SK-N-SH (cell line): ENCODE results near the gene ATPAF2. TPM values are rescaled to one million over a fixed set of nuclear protein-coding genes. Genes with fewer than 3 reads are reported as not detected.
A peak's percentile ranks its signal among the peaks of the same experiment; 100 is the strongest.

Experiments used
- CTCF ChIA-PET: fragments of 300-600, 350-600 bp; formaldehyde crosslinking; extraction: SDS; loops from one replicate; lab custom pipeline; 2021; lab: Yijun Ruan, JAX
- POLR2A ChIA-PET: fragments of 350-600 bp; sonication (Branson Sonifier 250); formaldehyde crosslinking; extraction: SDS; loops from one replicate; lab custom pipeline; 2020; ENCODE audit warnings: antibody characterized with exemption, inconsistent platforms; lab: Yijun Ruan, JAX
- DNase-seq: peaks from one replicate; pipeline ENCODE4 v3.0.0; 2012
- H2AFZ ChIP-seq: fragments of 200-600 bp; sonication (generic); 2 replicates; pipeline ENCODE4 v1.8.1; 2016; ENCODE audit warnings: antibody characterized with exemption, mild to moderate bottlenecking, low read depth
- H3F3A ChIP-seq: fragments of 200-600 bp; sonication (generic); replicated peaks from 2 replicates; pipeline ENCODE3; 2016; ENCODE audit warnings: antibody characterized with exemption, mild to moderate bottlenecking; ENCODE audit not compliant: insufficient read depth
- H3K27ac ChIP-seq, 2 experiments: fragments of 200-500 bp in 1 of 2; fragments of 200-600 bp in 1 of 2; sonication (Bioruptor generic) in 1 of 2; sonication (generic), shearing (Covaris generic) in 1 of 2; 2 replicates each; pipeline versions ENCODE4 v1.5.1 to v1.6.1; 2014 to 2016; ENCODE audit warnings: low read depth in 2 of 2, inconsistent platforms in 1 of 2, low read length in 1 of 2, mild to moderate bottlenecking in 1 of 2, mixed read lengths in 1 of 2
- H3K27me3 ChIP-seq: fragments of 200-600 bp; sonication (generic), shearing (Covaris generic); 2 replicates; pipeline ENCODE4 v1.6.1; 2016; ENCODE audit warnings: mixed run types; ENCODE audit not compliant: insufficient read depth
- H3K36me3 ChIP-seq, 2 experiments: fragments of 200-500 bp in 1 of 2; fragments of 200-600 bp in 1 of 2; sonication (Bioruptor generic) in 1 of 2; sonication (generic) in 1 of 2; replicated peaks in 1 of 2; 2 replicates each; pipeline versions ENCODE3 to v1.5.1; 2014 to 2016; ENCODE audit warnings: low read length in 1 of 2, mild to moderate bottlenecking in 1 of 2; ENCODE audit not compliant: insufficient read depth in 2 of 2, control insufficient read depth in 1 of 2
- H3K4me1 ChIP-seq, 2 experiments: fragments of 200-500 bp in 1 of 2; fragments of 200-600 bp in 1 of 2; sonication (Bioruptor generic) in 1 of 2; sonication (generic), shearing (Covaris generic) in 1 of 2; 2 replicates each; pipeline versions ENCODE4 v1.5.1 to v1.6.1; 2014 to 2016; ENCODE audit warnings: low read depth in 1 of 2, low read length in 1 of 2, mixed run types in 1 of 2; ENCODE audit not compliant: insufficient read depth in 2 of 2, control insufficient read depth in 1 of 2
- H3K4me2 ChIP-seq: fragments of 200-600 bp; sonication (generic), shearing (Covaris generic); 2 replicates; pipeline ENCODE4 v1.6.1; 2017; ENCODE audit warnings: mixed run types
- H3K4me3 ChIP-seq, 2 experiments: fragments of 200-500 bp in 1 of 2; fragments of 200-600 bp in 1 of 2; sonication (Bioruptor generic) in 1 of 2; sonication (generic), shearing (Covaris generic) in 1 of 2; 2 replicates each; pipeline versions ENCODE4 v1.5.1 to v1.8.1; 2014 to 2016; ENCODE audit warnings: low read depth in 2 of 2, inconsistent platforms in 1 of 2, low read length in 1 of 2, mild to moderate bottlenecking in 1 of 2, mixed read lengths in 1 of 2, moderate library complexity in 1 of 2
- H3K79me2 ChIP-seq: fragments of 200-600 bp; sonication (generic); 2 replicates; pipeline ENCODE4 v1.8.1; 2017; ENCODE audit warnings: mild to moderate bottlenecking; ENCODE audit not compliant: insufficient read depth
- H3K9ac ChIP-seq: fragments of 200-600 bp; sonication (generic); 2 replicates; pipeline ENCODE4 v1.6.1; 2017; ENCODE audit warnings: mixed run types
- H3K9me2 ChIP-seq: fragments of 200-600 bp; sonication (generic); 2 replicates; pipeline ENCODE4 v1.6.1; 2017; ENCODE audit warnings: mixed run types
- H3K9me3 ChIP-seq: fragments of 200-600 bp; sonication (generic); 2 replicates; pipeline ENCODE4 v1.6.1; 2017; ENCODE audit warnings: mixed run types, mild to moderate bottlenecking, moderate library complexity
- H4K20me1 ChIP-seq: fragments of 200-600 bp; sonication (generic); 2 replicates; pipeline ENCODE4 v1.6.1; 2017; ENCODE audit warnings: mild to moderate bottlenecking, mixed run types; ENCODE audit not compliant: insufficient read depth
- FOXJ3 ChIP-seq: sonication (generic); formaldehyde crosslinking; IDR thresholded peaks from 2 replicates; pipeline ENCODE4 v1.5.1; 2020; ENCODE audit warnings: mild to moderate bottlenecking, missing genetic modification reagents
- GABPA ChIP-seq: IDR thresholded peaks from 2 replicates; pipeline ENCODE4 v1.4.0; 2012; ENCODE audit warnings: low read depth, mild to moderate bottlenecking
- GATA2 ChIP-seq: sonication (generic); formaldehyde crosslinking; IDR thresholded peaks from 2 replicates; pipeline ENCODE4 v1.5.0; 2020; ENCODE audit warnings: mild to moderate bottlenecking, missing genetic modification reagents
- MXI1 ChIP-seq: IDR thresholded peaks from 2 replicates; pipeline ENCODE4 v1.6.1; 2012; ENCODE audit warnings: mild to moderate bottlenecking, low read depth, low read length, improper control_type of control experiment
- PBX3 ChIP-seq: IDR thresholded peaks from 2 replicates; pipeline ENCODE4; 2012
- RXRA ChIP-seq: IDR thresholded peaks from 2 replicates; pipeline ENCODE4 v1.4.0; 2012; ENCODE audit warnings: low read depth, mild to moderate bottlenecking, borderline replicate concordance
- SIN3A ChIP-seq: IDR thresholded peaks from 2 replicates; pipeline ENCODE4 v1.6.1; 2012; ENCODE audit warnings: low read depth, mild to moderate bottlenecking, low read length, moderate library complexity, borderline replicate concordance
- SMC3 ChIP-seq: IDR thresholded peaks from 2 replicates; pipeline ENCODE4 v1.6.1; 2012; ENCODE audit warnings: low read depth, low read length, improper control_type of control experiment
- USF1 ChIP-seq: IDR thresholded peaks from 2 replicates; pipeline ENCODE4 v1.4.0; 2012; ENCODE audit warnings: low read depth, borderline replicate concordance
- WGBS: methylation state at CpG from one replicate; pipeline ENCODE4 v1.1.6; 2017; ENCODE audit warnings: low lambda C conversion rate; 5-methylcytosine and 5-hydroxymethylcytosine counted together
- polyA plus RNA-seq, 3 experiments: library from polyadenylated mRNA; depleted of rRNA; stranded (reverse); fragments of >200 nt; gene quantifications; 2 replicates each; pipeline ENCODE4 v1.2.3, GENCODE V29; 2012

Gene ATPAF2
- polyA plus RNA-seq, 1 of the 3 experiments (the other 2 are of a cell fraction): 20.8 TPM

DNA sequence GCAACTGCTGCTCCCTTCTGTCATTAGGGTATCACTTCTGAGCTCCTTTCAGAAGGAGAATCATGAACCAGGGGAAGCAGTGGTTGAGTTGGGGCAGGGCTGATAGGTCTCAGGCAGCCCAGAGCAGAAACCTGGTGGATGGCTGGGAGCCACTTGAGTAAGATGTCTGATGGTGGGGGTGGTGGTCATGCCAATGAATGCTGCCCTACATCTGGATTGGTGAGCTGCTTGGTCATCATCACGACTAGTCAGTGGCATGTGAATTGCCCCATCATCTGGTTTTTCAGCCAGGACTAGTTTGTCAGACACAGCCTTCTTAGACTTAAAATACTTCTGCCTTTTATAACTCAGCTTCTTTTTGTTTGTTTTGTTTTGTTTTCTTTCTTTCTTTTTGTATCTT, 2.8 kb upstream of the ATPAF2 start:
- Histone ChIP-seq H3K4me3 (0 out of 4 replicates have a peak overlapping the region, but pooled peaks of 1 of the 2 experiments have one; percentile 2), H3K4me2 (peak overlapping the region; percentile 94), H3K36me3 (peaks cover 0 to 2% of the 10 kb centered on the region in 2 experiments), H3K9me2 (no peaks in the 10 kb centered on the region), H3K27me3 (no peaks in the 10 kb centered on the region), H3K9ac (no peak overlapping the region), H2AFZ (no peak overlapping the region)
- CTCF ChIA-PET: interaction anchor here (1.1 kb wide), 1 partner anchor 123 kb away, joined by 3 read pairs; no protein-coding TSS in a partner anchor
- WGBS: 29% methylated on average over 1 of the region's 1 CpG
- TF ChIP-seq PBX3: no peak
- TF ChIP-seq SIN3A: no peak
- no peak for TF ChIP-seq GABPA
- no peak for TF ChIP-seq MXI1
- TF ChIP-seq RXRA: no peak
- TF ChIP-seq, all 33 proteins: peak for 0
- H3F3A ChIP-seq: no peaks in the 10 kb centered on the region
- POLR2A ChIA-PET: no interaction called here
- peaks cover 5% of the 10 kb centered on the region; the same call in 1 of the 2 replicates for H4K20me1 ChIP-seq
- no peaks in the 10 kb centered on the region for H3K9me3 ChIP-seq
- DNase-seq: no peak
- no peak overlapping the region for H3K27ac ChIP-seq
- peaks cover 0 to 27% of the 10 kb centered on the region in 2 experiments; a peak in 2 of 4 replicates for H3K4me1 ChIP-seq
- H3K79me2 ChIP-seq: peaks cover 53% of the 10 kb centered on the region

DNA sequence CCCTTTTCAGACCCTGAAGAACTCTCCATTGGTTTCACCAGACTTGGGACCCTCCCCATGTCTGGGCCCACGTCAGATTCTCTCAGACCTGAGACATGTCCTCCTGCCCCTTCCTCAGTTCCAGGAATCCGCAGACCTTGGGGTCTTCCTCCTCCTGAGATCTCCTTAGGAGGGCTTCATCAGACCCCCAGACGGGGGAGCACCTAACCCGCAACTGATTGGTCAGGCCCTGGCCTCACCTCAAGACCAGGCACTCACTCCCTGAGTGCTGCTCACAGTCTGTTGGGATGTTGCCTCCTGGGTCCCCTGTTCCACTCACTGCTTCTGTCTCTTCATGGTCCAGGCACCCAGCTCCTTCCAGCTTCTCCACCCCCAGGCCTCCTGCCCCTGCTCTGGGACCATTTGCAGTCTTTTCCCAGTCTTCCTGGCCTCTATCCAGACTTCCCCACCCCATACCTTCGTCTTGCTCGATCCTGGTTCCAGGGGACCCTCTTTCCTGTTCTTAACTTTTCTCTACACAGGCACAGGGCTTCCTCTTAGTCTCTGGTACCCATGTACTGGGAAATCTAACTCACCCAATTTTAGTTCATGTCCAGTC, 1.4 kb upstream of the ATPAF2 start:
- Histone ChIP-seq H3F3A (peaks cover 1% of the 10 kb centered on the region), H3K27ac (peak overlapping the region in 1 of 2 experiments; percentile 36; a peak in 1 of 4 replicates), H3K4me2 (peak overlapping the region; percentile 94), H3K27me3 (no peaks in the 10 kb centered on the region), H3K9ac (peak overlapping the region; percentile 84), H3K9me3 (no peaks in the 10 kb centered on the region), H4K20me1 (peaks cover 5% of the 10 kb centered on the region; the same call in 1 of the 2 replicates), H3K79me2 (peaks cover 60% of the 10 kb centered on the region), H2AFZ (peak overlapping the region; percentile 58), H3K4me3 (peak overlapping the region; percentile 82 to 83), H3K36me3 (peaks cover 0 to 2% of the 10 kb centered on the region in 2 experiments), H3K9me2 (no peaks in the 10 kb centered on the region), H3K4me1 (peaks cover 0 to 27% of the 10 kb centered on the region in 2 experiments; a peak in 2 of 4 replicates)
- ChIA-PET CTCF (no interaction called here), POLR2A (no interaction called here)
- WGBS: 46% methylated on average over 6 of the region's 6 CpGs
- TF ChIP-seq FOXJ3 (CRISPR knock-in tag): no peak
- no peak for TF ChIP-seq GATA2 (CRISPR knock-in tag)
- no peak for TF ChIP-seq USF1
- TF ChIP-seq SMC3: no peak
- no peak for DNase-seq
